Measurements from ENCODE around the gene FREM3.

- TF ChIP-seq CTCF (IDR thresholded peaks at IDR 0.05): peak; percentile 30
- TF ChIP-seq ZFX (IDR thresholded peaks at IDR 0.05; ENCODE audit: borderline replicate concordance): no peak
Measured at GRCh38 chr4:143587703-143588102, 112.8 kb downstream of the FREM3 start.
